Forelimb muscle (tissue), 1 donor: Measurements from ENCODE around the gene METTL26. TPM values are rescaled to one million over a fixed set of nuclear protein-coding genes. Genes with fewer than 3 reads are reported as not detected.

Source experiments
- DNase-seq: peaks from one replicate; pipeline ENCODE4 v3.0.0-alpha.2; 2013; ENCODE audit warnings: low read depth
- polyA plus RNA-seq: library from polyadenylated mRNA; unstranded; fragments of 120-200 nt; gene quantifications from one replicate; pipeline ENCODE4 v1.2.1, GENCODE V29; 2013; ENCODE audit not compliant: insufficient read length

Gene METTL26
- polyA plus RNA-seq, 1 donor, result 36.6 TPM

DNA sequence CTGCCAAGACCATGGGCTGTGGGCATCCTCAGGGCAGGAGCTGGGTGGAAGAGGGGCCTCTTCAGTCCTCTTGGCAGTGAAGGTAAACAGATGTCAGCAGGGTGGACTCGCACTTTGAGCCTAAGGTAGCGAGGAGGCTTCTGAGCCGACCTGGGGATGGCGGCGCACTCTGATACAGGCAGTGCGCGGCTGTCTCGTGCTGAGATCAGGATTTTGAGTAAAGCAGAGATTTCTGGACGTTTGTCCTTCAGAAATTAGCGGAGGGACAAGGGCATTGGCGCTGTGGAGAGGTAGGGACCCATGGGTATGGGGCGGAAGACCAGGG is 39.4 kb downstream of the METTL26 start:
- DNase-seq, result no peak

DNA sequence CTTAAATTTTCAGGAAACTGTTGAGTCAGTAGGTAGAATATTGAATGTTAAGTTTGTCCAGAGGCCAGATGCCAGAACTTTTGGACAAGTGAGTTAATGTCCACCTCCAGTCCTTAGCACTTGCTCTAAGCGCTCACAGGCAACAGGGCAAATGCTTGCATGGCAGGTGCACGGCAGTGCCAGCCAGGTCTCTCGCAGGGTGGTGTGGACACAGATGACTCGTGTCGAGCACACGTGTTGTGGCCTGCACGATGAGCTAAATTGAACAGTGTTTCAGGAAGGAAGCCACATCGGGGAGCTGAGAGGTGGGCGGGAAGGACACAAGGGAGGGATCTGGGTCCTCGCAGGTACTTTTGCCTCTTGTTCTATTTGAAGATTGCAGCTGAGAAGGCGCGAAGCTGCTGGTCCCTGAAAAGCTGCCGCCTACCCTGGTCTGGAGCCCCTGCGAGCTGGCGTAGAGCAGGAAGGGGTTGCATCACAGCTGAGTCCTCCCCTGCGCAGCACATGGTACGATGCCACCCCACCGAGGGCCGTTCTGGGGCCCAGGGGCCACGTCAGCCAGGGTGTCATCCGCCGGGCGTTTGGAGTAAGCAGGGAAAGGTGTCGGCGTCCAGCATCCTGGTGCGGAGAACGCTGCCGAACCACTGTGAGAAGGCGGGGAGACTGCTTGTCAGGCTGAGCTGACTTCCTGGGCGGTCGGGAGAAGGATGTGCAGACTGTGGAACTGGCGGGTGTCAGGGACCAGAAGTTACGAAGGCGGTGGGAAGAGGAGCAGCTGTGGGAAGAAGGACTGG is 40.0 kb downstream of the METTL26 start:
- no peak for DNase-seq

DNA sequence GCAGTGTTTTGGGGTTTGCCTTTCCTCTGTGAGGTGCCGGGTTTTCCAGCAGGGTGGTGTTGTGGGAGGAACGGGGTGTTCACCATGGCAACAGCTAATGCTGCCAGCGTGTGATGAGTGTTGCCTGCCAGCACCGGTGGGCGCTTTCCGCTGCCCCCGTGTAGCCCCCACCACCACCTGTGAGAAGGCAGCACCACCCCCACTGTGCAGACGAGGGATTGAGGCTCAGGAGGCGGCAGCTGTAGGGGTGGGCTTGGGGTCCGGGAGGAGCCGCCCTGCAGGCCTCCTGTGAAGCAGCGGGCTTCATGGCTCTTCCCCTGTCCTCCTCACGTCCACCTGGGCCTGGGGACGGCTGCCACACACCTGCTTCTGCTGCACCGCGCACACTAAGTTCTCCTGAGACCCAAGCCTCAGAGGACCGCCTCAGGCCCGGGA is 41.0 kb downstream of the METTL26 start:
- DNase-seq, result no peak

DNA sequence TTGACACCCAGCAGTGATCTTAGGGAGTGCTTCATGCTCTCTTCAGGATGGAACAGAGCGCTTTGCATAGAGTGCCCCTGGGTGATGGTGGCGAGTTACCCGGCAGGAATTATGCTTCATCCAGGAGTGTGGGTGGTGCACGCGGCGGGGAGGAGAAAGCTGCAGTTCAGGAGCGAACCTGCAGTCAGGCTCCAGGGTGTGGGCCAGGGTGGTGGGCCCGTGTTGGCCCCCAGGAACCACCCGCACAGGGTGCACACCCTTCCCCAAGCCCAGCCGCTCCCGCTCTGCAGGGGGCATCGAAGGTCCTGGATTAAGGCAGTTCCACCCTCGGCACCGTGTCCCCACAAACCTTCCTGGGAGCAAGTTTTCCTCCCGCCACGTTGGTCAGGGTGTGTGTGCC is 42.3 kb downstream of the METTL26 start:
- no peak for DNase-seq

DNA sequence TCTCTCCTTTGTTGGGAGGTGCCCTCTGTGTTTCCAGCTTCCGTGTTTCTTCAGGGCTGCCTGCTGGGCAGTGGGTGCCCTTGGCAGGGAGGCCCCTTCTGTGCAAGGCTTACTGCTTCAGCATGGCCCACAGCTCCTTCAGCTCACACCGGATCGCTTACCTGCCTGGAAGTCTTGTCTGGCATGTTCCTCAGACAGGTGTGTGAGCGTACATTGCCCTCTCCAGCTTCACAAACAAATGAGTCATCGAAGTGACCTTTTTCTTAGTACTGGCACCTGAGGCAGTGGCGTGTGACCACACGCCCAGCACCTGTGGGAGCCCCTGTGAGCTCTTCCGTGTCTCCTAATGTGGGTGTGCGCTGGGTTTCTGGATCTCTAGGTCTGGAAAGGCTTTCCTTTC is 42.7 kb downstream of the METTL26 start:
- DNase-seq, result no peak

DNA sequence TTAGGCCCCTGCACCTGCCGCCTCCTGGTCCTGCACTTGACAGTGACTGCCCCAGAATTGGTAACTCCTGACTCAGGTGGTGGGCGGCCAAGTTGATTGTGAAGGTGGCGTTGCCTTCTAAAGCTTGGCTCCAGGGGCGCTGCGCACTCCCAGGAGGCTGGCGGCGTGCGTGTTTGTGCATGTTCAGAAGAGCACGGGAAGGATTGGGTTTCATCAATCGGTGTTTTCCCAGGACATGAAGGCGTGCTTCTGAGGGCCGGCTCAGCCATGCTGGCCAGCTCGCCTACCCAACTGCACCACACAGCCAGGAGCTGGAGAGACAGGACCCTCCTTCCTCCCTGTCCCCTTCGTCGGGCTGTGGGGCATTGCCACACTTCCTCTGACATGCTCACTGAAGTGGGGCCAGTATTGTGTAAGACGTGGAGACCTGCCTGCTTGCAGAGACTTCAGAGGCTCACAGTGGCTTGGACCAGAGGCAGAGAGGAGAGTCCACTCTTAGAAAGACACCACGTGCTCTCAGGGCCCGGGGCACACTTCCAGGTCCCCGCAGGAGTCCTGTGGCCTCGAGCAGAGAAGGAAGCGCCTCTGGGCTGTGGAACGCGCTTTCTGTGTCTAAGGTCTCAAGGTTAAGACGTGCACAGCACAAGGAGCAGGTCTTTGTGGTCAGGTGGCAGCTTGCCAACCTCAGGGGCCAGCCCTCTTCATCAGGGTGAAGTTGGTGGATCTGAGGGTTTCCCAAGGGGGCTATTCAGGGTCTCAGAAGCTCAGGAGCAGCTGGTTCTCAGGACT is 43.4 kb downstream of the METTL26 start:
- DNase-seq, result no peak

DNA sequence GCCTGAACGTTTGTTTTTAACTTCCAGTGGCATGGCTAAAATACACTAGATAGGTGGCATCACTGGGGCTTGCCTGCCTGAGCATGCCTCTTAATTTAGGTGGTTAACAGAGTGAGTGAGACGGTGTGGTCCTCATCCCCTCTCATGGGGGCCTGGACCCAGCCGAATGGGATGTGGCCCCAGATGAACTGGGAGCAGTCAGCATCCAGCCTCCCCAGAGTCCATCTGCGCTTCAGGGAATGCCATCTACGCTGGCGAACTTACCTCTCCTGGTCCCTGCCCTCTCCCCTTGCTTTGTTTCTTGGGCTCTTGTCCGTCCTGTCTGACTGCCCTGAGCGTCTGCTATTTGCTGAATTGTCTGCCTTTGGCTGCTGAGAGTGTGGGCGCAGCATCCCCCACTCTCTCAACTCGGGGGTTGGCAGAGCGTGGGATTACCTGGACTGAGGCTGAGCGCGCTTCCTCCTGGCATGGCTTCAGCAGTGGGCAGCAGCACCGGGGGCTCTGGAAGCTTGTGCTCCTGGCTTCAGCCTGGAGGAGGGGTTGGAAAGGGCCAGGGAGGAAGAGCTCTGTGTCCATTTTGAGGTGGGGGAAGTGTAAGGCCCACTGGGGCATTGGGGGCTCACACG is 44.1 kb downstream of the METTL26 start:
- DNase-seq, result no peak

DNA sequence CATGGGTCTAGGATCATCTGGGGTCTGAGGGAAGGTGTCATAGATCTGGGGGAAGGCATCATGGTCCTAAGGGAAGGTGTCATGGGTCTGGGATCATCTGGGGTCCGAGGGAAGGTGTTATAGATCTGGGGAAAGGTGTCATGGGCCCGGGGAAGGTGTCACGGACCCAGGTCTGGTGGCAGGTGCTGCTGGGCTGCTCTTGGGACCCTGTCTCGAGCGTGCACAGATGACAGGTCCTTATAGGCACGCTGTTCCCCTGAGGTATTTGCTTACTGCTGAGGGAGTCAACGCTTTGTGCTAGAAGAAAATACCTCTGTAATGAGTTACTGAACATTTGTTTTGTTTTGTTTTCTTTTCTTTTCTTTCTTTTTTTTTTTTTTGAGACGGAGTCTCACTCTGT is 44.9 kb downstream of the METTL26 start:
- no peak for DNase-seq

DNA sequence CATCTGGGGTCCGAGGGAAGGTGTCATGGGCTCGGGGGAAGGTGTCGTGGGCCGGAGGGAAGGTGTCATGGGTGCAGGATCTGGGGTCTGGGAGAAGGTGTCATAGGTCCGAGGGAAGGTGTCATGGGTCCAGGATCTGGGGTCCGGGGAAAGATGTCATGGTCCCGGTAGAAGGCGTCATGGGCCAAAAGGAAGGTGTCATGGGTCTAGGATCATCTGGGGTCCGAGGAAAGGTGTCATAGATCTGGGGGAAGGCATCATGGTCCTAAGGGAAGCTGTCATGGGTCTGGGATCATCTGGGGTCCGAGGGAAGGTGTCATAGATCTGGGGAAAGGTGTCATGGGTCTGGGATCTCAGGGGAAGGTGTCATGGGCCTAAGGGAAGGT is 45.3 kb downstream of the METTL26 start:
- no peak for DNase-seq

DNA sequence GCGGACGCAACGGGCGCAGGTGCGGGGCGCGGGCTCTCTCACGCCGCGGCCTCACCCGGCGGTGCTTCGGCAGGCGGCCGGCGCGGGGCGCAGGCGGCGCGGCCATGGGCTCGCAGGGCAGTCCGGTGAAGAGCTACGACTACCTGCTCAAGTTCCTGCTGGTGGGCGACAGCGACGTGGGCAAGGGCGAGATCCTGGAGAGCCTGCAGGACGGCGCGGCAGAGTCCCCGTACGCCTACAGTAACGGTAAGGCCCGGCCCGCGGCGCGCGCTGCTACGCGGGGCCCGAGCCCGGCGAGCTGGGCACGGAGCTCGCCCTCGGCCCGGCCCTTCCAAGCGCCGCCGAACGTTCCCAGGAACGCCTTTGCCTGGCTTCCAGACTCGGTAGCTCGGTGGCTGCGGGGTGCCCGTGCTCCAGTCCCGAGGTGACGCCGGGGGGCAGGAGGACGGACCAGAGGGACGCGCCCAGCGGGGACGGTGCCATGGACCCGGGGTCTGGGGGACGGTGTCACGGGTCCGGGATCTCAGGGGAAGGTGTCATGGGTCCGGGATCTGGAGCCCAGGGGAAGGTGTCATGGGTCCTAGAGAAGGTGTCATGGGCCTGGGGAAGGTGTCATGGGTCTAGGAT is 45.8 kb downstream of the METTL26 start:
- DNase-seq, result no peak

DNA sequence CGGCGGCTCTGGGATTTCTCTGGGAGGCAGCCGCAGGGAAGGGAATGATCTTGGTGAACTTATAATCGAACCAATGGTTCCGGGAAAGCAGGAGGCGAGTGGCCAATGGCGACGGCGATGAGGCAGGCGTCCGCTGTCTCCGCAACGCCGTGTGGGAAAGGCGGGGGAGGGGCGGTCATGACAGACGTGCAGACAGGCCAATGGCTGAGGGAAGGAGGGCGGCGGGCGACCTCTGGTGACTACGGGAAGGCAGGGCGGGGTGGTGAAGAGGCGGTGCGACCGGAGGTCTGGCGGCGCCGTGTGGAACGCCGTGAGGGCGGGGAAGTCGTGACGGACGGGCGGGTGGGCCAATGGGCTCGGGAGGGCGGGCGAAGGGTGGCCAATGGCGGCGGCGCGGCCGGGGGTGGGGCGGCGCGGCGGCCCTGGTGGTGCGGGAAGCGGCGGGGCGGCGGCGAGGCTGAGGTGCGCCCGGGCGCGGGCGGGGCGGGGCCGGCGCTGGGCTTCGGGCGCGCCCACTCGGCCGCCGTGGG is 46.4 kb downstream of the METTL26 start, which contains the start of gene RAB40C:
Gene RAB40C, plus strand, starts transcription at position 409 of the 530 bp plus-strand sequence. CDS start 226 bp downstream, outside the sequence.
- peak; percentile 87 for DNase-seq

DNA sequence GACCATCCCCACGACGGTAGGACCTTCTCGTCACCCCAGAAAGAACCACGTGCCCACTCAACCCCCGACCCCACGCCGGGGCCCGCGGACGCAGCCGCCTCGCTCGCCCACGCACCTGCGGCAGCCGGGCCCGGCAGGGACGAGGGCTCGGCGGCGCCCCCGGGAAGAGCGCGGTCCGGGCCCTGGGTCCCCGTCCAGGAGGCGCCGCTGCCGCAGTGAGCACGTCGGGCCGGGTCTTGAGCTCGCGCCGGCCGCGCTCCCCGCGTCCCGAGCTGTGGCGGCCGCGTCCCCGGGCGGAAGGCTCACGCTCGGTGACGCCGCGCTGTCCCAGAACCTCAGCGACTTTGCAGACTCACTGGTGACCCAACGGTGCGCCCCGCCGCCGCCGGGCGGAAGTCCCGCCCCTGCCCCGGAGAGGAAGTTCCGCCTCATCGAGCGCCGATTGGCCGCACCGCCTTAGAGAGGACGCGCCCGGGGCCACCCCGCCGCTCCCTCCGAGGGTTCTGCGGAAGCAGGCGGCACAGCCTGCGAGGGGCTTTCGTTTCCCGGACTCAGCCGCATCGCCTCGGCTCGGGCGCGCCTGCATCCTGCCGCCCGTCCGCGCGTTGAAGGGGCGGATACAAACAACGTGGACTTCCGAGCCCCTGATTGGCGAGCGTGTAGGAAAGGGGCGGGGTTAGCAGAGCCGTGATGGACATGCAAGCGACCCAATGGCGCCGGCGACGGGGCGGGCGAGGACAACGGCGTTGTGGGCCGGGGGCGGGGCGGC is 47.0 kb downstream of the METTL26 start:
- DNase-seq, result peak; percentile 83

DNA sequence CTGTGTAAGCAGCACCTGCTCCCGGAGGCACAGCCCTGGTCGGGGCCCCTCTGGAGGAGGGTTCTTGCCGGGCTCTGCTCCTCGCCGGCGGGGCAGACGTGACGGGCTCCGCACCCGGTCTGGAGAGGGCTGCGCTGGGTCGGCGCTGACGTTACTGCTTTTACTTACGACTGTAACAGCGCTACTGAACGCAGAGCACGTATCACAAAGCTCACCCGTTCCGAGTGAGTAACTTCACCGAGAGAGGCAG is 47.5 kb downstream of the METTL26 start:
- DNase-seq, result no peak

DNA sequence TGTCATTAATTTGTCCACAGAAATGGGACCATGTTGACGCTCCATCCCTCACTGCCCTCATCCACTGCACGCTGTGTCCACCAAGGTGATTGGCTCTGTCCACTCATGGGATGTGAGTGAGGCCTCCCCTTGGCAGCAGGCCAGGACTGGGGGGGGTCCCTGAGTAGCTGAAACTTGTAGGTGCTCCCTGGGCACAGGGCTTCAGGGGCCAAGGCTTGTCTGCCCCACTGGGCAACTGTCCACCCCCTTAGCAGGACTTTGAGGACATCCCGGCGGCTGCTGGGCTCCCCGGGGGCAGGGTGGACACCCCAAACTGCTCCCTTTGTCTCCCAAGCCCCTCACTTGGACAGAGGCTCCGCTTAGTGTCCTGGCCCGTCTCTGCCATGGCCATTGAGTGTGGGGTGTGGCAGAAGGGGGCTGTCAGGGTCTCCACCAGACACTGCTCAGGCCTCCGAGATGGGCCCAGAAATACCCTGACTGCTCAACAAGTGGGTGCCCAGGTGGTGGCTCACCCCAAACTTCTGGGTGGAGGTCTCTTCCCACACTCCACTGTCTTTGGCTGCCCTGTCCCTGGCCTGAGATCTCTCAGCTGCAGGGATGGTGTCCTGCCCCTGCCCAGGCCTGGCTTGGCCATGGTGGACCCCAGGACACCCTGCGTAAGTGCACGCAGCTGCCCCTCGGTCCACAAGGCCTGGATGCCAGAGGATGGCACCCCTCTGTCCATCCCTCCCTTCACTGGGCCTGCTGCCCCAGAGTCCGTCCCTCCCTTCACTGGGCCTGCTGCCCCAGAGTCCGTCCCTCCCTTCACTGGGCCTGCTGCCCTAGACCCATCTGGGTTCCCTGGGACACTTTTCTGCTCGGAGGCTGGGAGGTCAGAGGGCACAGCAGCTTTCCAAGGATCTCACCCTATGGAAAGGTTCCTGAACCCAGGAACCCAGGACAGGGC is 49.2 kb downstream of the METTL26 start:
- DNase-seq, result no peak

DNA sequence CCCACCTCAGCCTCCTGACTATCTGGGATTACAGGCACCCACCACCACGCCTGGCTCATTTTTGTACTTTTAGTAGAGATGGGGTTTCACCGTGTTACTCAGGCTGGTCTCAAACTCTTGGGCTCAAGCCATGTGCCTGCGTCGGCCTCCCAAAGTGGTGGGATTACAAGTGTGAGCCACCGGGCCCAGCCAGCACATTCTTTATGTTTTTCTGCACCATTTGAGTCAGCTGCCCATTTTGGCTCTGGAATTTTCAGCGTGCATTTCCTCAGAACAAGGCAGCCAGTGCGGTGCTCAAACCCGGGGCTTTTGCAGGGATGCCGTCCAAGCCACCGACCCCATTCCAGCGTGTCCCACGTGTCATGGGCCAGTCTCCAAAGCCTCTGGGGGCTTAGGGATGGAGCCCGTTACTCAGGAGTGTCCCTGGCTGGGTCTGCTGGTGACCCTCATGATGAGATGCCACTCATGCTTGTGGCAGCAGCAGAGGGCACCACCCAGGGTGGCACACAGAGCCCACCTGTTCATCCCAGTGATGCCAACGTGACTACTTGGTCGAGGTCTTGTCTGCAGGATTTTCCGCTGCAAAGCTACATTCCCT is 50.0 kb downstream of the METTL26 start:
- DNase-seq, result no peak

DNA sequence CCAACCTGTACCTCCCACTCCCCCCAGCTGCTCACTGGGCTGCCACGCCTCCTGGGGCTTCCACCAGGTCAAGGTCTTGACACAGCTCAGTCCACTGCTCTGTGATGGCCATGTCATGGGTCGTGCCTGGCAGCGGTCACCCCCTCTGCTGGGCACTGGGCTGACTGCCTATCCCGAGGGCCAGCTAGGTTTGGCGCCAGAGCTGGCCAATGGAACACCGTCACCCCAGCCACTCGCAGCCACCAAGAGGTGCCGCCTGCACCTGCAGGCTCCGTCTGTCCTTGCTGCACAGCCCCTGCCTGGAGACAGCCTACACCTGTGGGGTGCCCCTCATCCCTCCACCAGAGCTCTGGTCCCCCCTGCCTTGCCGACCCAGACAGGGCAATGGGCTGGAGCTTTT is 50.8 kb downstream of the METTL26 start:
- DNase-seq, result no peak
